Stimulated activated CD4-positive, alpha-beta T cell treated with anti-CD3 and anti-CD28 coated beads, TNF-alpha, amount 100 ng/mL, for 48 hours (primary cell): ENCODE measurements around the gene ZNF814.
"Not testable (repeated sequence)": the region's sequence is repeated elsewhere in the genome, so short reads cannot be mapped to it uniquely, and the experiment has no call there.

Source experiments
- DNase-seq, 3 donors: peaks; one replicate each; pipeline ENCODE4 v3.0.0-alpha.2; 2020; ENCODE audit warnings: low read depth in 3 of 3

Gene ZNF814

DNA sequence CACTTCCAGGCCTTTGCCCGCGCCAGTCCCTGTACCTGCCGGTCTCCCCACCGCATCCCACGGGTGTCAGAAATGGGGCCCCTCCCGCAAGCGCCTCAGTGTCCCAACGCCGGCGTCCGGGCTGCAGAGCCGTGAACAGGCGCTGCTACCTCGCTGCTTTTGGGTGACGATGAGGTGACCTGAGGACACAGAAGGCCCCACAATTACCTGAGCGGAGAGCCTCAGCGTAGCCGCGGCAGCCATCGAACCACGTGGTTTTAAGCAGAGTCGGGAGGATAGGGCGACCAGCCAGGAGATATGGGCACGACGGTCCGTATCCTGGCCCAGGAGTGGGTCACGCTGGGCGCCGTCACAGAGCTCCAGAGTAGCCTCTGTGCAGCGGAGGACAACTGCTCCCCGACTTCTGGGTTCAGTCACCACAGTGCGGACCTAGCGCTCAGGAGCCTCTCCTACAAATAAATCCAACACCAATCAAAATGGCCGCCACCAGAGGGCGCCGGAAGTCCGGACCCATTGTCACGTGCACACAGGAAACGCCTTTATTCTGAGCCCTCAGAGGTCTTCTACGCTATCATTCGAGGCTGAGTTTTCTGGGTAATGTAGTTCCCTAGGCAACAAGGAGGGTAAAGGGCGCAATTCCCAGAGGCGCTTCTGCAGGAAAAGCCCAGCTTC, at the start of gene ZNF814:
TSS of gene ZNF814 (minus strand) at position 478 of the 672 bp plus-strand sequence. CDS start at position 243, 235 bp downstream.
- DNase-seq: peak; percentile 54 to 76 (median 74)

DNA sequence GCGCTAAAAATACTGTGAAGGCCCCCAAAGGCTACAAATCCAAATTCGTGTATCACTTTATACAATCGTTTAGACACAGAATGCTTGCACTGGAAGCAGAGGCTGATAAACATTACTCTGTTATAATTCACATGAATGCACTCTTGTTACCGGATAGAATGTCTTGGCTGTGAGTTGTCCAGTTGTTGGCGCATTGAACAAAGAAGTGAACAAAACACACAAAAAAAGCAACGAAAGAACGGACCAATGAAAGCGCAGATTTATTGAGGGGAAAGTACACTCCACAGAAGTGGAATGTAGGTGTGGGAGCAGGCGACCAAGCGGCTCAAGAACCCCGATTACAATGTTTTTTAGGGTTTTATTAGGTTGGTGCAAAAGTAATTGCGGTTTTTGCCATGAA, 46.9 kb upstream of the ZNF814 start:
- no peak for DNase-seq

DNA sequence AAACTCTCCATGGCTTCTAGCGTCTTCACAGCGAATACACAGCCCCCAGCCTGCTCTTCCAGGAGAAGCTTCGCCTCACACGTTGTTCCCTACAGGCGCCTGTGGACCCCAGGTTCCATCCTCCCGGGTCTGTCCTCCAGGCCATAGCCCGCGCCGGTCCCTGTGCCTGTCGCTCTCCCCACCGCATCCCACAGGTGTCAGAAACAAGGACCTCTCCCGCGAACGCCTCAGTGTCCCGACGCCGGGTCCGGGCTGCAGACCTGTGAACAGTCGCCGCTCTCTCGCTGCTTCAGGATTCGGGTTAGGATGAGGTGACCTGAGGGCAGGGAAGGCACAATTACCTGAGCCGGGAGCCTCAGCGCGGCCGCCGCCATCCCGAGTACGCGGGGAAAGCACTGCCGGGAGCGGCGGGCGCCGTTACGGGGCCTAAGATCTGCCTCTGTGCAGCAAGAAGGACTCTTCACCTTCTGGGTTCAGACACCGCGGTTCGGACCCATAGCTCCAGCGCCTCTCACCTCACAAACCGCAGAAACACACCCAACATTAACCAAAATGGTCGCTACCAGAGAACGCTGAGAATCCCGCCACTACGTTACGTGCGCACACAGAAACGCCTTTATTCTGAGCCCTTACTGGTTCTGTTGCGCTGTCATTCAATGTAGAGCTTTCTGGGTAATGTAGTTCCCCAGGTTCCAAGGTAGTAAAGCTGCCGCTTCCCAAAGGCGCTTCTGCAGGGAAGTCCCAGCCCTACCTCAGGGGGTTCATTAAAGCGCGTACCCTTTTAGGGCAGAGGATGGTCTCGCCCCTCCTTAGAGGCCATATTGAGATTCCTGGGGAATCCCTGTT, 46.2 kb upstream of the ZNF814 start, which contains the start of gene ZNF418:
TSS of gene ZNF418 (minus strand) at position 583 of the 846 bp plus-strand sequence. CDS start 1,580 bp downstream, outside the sequence.
- peak in 1 of 3 donors; percentile 20 for DNase-seq

GRCh38 chr19:57927587-57927986, 38.8 kb upstream of the ZNF814 start:
- no peak for DNase-seq

DNA sequence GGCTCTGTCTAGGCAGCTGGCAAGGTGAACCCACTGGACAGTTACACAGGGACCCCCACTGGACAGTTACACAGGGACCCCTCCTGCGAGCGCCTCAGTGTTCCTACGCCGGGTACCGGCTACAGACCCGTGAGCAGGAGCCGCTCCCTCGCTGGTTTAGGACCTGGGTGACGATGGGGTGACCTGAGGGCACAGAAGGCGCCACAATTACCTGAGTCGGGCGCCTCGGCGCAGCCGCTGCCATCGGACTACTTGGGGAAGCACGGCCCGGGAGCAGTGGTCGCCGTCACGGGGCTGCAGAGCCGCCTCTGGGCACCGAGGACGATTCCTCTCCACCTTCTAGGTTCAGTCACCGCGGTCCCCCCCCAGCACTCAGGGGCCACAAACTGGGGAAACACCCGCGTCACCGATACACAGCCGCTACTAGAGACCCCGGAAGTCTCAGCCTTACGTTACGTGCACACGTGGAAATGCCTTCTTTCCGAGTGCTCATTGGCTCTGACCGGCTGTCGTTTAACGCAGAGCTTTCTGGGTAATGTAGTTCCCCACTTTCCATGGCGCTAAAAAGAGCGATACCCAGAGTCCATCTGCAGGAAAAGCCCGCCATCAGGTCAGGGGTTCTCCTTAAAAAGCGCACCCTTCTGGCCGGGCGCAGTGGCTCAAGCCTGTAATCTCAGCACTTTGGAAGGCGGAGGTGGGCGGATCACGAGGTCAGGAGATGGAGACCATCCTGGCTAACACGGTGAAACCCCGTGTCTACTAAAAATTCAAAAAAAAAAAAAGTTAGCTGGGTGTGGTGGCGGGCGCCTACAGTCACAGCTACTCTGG, 27.5 kb upstream of the ZNF814 start, which contains the start of gene ZNF417:
TSS of gene ZNF417 (minus strand) at position 425 of the 828 bp plus-strand sequence. CDS start at position 244, 181 bp downstream.
- peak; percentile 61 to 75 (median 69) for DNase-seq

GRCh38 chr19:57914531-57914930, 25.7 kb upstream of the ZNF814 start:
- DNase-seq: no peak

GRCh38 chr19:57907394-57907793, 18.6 kb upstream of the ZNF814 start:
- no peak for DNase-seq

DNA sequence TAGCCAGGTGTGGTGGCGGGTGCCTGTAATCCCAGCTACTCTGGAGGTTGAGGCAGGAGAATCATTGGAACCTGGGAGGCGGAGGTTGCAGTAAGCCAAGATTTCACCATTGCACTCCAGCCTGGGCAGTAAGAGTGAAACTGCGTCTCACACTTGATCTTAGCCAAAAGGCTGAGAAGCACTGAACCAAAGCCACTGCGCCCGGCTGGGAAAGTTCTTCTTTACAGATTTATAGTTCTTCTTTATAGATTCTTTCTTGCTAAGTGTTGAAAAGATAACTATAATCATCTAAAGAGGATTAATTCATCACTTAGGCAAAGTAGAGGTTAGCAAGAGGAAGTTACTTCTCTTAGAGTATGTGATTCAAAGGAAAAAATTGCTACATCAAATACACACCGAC, 16.4 kb upstream of the ZNF814 start:
- DNase-seq: no peak

GRCh38 chr19:57903618-57904184, 14.9 kb upstream of the ZNF814 start:
- DNase-seq: no peak

- no peak for DNase-seq
Measured at GRCh38 chr19:57900311-57900710, 11.5 kb upstream of the ZNF814 start.

DNA sequence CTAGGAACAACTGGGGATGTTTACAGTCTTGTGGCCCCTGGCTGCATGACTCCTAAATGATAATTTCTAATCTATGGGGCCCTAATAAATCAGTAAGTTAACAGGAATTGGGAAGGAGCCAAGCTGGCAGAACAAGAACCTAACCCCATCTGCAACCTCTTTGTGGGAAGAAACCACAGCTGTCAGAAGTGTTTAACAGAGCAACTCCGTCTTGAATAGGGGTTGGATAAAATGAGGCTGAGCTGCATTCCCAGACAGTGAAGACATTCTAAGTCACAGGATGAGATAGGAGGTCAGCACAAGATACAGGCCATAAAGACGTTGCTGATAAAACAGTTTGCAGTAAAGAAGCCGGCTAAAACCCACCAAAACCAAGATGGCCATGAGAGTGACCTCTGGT, 1.9 kb upstream of the ZNF814 start:
- not testable (repeated sequence) for DNase-seq

- DNase-seq: no peak
Measured at GRCh38 chr19:57888107-57888559, 704 bp downstream of the ZNF814 start.

GRCh38 chr19:57887195-57887941, 1.5 kb downstream of the ZNF814 start:
- DNase-seq: no peak

- no peak for DNase-seq
Measured at GRCh38 chr19:57886046-57886445, 2.8 kb downstream of the ZNF814 start.

DNA sequence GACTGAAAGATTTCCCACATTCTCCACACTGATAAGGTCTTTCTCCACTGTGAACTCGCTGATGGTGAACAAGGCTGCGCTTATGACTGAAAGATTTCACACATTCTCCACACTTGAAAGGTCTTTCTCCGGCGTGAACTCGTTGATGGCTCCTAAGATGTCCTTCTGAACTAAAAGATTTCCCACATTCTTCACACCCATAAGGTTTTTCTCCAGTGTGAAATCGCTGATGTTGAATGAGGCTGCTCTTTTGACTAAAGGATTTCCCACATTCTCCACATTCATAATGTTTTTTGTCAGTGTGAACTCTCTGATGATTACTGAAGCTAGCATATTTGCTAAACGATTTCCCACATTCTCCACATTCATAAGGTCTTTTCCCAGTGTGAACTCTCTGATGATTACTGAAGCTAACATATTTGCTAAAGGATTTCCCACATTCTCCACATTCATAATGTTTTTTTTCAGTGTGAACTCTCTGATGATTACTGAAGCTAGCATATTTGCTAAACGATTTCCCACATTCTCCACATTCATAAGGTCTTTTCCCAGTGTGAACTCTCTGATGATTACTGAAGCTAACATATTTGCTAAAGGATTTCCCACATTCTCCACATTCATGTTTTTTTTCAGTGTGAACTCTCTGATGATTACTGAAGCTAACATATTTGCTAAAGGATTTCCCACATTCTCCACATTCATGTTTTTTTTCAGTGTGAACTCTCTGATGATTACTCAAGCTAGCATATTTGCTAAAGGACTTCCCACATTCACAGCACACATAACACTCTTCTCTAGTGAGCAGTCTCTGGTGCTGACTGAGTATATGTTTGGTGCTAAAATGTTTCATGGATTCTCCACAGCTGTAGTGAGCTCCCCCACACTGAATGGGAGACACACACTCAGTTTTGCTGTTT, 14.7 kb downstream of the ZNF814 start:
- not testable (repeated sequence) for DNase-seq

GRCh38 chr19:57872450-57872849, 16.4 kb downstream of the ZNF814 start:
- no peak for DNase-seq

GRCh38 chr19:57870225-57870624, 18.6 kb downstream of the ZNF814 start:
- DNase-seq: no peak

DNA sequence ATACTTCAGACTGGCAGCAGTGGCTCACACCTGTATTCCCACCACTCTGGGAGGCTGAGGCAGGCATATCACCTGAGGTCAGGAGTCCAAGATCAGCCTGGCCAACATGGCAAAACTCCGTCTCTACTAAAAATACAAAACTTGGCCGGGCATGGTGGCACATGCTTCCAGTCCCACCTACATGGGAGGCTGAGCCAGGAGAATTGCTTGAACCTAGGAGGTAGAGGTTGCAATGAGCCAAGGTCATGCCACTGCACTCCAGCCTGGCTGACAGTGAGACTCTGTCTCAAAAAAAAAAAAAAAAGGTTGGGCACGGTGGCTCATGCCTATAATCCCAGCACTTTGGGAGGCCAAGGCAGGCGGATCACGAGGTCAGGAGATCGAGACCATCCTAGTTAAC, 19.2 kb downstream of the ZNF814 start:
- not testable (repeated sequence) for DNase-seq

- no peak for DNase-seq
Measured at GRCh38 chr19:57867868-57868492, 20.9 kb downstream of the ZNF814 start.
